HG03558 (cell line): ENCODE results near the gene MLKL.
"Not testable (repeated sequence)": the region's sequence is repeated elsewhere in the genome, so short reads cannot be mapped to it uniquely, and the experiment has no call there.

Experiments
- ATAC-seq: cut with Tn5 transposase; IDR thresholded peaks from one replicate; pipeline ENCODE4 v1.9.1; 2021; ENCODE audit warnings: moderate number of reproducible peaks; ENCODE audit not compliant: unreplicated experiment; ENCODE audit errors: extremely low read depth

Gene MLKL

GRCh38 chr16:74657870-74658642, 42.6 kb downstream of the MLKL start:
- no peak for ATAC-seq

DNA sequence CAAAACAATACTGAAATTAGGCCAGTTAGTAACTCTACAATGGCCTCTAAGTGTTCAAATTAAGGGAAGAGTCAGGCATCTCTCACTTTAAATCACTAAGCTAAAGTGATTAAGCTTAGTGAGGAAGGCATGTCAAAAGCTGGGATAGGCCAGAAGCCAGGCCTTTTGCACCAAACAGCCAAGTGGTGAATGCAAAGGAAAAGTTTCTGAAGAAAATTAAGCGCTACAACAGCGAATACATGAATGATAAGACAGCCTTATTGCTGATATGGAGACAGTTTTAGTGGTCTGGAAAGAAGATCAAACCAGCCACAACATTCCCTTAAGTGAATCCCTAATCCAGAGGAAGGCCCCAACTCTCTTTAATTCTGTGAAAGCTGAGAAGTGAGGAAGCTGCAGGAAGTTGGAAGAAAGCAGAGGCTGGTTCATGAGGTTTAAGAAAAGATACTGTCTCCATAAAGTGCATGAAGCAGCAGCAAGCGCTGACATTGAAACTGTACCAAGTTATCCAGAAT, 46.1 kb downstream of the MLKL start:
- ATAC-seq, result no peak

GRCh38 chr16:74652883-74653282, 47.8 kb downstream of the MLKL start:
- not testable (repeated sequence) for ATAC-seq

DNA sequence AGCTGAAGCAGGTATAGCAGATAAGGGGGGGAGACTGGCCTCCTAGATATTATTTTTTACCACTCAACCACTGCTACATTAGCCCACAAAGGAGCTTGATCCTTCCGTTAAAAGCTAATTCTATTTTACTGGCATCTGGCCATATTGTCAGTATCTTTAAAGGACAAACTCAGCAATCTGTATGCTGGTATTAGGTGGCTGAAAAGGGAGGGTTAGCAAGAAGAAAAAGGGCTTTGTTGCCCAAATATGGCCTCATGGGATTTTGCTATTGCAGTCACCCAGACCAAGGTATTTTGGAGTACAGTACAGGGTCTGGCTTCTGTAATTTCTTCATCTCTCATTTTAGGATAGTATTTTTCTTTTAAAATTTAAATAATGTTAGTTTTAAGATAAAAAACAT, 48.4 kb downstream of the MLKL start:
- no peak for ATAC-seq

GRCh38 chr16:74651841-74652240, 48.8 kb downstream of the MLKL start:
- ATAC-seq, result no peak

GRCh38 chr16:74650966-74651567, 49.6 kb downstream of the MLKL start:
- ATAC-seq, result no peak

- no peak for ATAC-seq
Measured at GRCh38 chr16:74649839-74650504, 50.7 kb downstream of the MLKL start.

- no peak for ATAC-seq
Measured at GRCh38 chr16:74641969-74642368, 58.7 kb downstream of the MLKL start.

DNA sequence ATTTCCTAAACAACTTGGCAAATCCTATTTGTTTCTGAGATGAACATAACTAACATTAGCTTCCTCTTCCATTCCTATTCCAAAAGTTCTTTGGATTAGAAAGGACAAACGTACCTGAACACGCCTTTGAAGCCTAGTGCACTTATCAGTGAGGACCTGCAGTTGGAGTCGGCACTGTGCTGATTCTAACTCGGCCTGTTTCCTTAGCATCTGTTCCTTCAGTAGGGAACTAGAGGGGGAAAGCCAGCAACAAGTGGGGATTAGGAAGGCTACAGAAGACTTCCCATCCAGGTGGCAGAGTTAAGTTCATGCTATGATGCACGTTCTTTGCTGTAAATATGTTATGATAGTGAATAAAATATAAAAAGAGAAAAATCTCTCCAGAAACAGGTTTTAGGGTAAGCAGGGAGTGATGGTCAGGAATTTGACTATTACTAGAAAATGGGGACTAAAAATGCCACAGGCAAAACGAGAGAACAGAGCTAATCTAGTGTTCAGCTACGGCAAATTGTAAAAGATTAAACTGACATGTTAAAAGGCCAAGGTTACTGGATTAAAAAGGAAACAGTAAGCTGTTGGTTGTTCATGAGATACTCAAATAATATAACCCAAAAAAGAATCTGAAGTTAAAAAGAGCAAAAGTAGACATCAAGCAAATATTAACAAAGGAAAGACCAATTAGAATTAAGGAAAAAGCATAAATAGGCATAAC, 62.8 kb downstream of the MLKL start:
- ATAC-seq, result no peak

DNA sequence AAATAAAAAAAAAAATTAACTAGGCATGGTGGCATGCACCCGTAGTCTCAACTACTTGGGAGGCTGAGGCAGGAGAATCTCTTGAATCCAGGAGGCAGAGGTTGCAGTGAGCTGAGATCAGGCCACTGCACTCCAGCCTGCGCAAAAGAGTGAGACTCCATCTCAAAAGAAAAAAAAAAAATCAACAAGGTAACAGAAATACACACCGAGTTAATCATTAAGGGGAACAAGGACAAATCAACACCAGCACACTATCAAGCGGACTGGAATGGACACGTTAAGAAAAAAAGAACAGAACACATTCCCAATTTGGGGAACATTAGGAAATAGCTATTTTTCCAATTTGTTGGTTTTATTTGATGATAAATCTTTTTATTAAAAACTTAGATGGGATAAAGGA, 65.4 kb downstream of the MLKL start:
- ATAC-seq, result no peak

DNA sequence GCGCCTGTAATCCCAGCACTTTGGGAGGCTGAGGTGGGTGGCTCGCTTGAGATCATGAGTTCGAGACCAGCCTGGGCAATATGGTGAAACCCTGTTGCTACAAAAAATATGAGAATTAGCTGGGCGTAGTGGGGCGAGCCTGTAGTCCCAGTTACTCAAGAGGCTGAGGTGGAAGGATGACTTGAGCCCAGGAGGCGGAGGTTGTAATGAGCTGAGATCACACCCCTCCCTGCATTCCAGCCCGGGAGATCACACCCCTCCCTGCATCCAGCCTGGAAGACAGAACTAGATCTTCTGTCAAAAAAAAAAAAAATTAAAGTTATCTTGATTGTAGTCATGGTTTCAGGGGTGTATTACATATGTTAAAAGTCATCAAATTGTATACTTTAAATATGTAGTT, 67.0 kb downstream of the MLKL start:
- ATAC-seq, result no peak

- ATAC-seq, result no peak
Measured at GRCh38 chr16:74627506-74628220, 73.0 kb downstream of the MLKL start.

DNA sequence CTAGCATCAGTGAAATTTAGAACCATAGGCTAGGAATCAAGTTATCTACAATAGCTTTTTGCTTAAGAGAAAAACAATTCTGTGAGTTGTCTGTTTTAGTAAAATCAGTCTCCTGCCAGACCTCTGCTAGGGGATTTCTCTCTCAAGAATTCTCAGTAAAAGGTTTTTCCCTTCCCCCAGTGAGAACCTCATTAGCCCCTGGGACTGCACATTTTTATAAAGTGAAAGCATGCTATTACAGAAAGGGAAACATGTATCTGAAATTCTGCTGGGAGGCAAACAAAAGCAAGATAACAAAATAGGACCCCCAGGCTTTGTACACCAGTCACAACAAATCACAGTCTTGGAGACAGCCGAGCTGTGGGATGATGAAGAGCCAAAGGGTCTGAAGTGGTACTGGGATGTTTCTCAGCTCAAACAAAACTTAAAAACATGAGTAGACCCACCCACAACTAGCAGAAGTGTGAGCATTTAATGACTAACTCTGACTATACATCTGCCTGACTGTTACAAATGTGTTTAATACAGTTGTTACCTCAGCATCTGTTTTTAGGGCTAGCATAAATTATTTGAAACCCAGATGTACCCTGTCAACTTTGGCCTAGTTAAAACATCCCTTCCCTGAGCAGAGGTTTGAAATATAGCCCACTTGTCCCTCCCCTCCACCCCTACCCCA, 73.8 kb downstream of the MLKL start:
- no peak for ATAC-seq

GRCh38 chr16:74625500-74626350, 74.9 kb downstream of the MLKL start:
- ATAC-seq, result no peak

- no peak for ATAC-seq
Measured at GRCh38 chr16:74623839-74624235, 76.8 kb downstream of the MLKL start.

GRCh38 chr16:74623214-74623838, 77.3 kb downstream of the MLKL start:
- no peak for ATAC-seq

DNA sequence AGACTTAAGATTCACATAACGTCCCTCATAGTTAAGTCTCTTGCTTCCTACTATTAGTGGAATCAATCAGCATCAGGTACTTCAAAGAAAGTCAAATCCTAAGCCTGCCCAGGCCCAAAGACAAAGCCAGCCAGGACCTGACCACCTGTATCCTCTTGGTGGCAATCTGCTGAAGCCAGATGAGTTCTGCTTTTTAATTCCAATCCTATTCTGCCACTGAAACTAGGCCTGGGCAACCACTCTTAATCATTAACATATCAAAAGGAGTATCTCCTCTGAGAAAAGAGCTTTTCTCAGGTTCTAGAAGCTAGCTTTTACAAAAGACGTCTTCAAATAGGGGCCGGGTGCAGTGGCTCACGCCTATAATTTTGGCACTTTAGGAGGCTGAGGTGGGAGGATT, 78.7 kb downstream of the MLKL start:
- no peak for ATAC-seq
